Measurements from ENCODE around the gene SLC38A3. TPM values are rescaled to one million over a fixed set of nuclear protein-coding genes. Genes with fewer than 3 reads are reported as not detected.

The SLC38A3 gene
- total RNA-seq, 1 donor from 2014 or later = not detected

DNA sequence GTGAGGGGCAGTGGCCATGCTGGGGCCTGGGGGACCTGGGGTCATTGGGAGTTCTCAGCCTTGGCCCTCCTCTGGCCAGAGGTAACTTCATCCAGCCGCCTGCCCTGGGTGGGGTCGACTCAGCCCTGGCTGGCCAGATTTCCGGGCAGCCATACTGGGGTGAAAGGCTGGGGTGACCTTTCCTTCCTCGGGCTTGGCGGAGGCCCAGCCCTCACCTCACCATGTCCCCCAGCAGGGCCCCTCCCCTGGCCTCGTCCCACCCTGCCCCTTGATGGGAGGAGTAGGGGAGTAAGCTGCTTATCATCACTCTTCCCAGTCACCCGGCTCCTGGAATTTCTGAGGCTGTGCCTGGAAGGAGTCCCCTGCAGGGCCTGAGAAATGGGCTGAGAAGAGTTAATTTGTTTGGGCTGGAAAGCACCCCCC, 44.5 kb upstream of the SLC38A3 start:
- H3K4me3 ChIP-seq (ENCODE audit: low read depth, low read length) = no peak overlapping the region
- TF ChIP-seq, protein P1, sequence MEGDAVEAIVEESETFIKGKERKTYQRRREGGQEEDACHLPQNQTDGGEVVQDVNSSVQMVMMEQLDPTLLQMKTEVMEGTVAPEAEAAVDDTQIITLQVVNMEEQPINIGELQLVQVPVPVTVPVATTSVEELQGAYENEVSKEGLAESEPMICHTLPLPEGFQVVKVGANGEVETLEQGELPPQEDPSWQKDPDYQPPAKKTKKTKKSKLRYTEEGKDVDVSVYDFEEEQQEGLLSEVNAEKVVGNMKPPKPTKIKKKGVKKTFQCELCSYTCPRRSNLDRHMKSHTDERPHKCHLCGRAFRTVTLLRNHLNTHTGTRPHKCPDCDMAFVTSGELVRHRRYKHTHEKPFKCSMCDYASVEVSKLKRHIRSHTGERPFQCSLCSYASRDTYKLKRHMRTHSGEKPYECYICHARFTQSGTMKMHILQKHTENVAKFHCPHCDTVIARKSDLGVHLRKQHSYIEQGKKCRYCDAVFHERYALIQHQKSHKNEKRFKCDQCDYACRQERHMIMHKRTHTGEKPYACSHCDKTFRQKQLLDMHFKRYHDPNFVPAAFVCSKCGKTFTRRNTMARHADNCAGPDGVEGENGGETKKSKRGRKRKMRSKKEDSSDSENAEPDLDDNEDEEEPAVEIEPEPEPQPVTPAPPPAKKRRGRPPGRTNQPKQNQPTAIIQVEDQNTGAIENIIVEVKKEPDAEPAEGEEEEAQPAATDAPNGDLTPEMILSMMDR (conservative IDR thresholded peaks at IDR 0.05; ENCODE audit: low read depth, low read length) = no peak
- no peak for DNase-seq (ENCODE audit: low read depth)

DNA sequence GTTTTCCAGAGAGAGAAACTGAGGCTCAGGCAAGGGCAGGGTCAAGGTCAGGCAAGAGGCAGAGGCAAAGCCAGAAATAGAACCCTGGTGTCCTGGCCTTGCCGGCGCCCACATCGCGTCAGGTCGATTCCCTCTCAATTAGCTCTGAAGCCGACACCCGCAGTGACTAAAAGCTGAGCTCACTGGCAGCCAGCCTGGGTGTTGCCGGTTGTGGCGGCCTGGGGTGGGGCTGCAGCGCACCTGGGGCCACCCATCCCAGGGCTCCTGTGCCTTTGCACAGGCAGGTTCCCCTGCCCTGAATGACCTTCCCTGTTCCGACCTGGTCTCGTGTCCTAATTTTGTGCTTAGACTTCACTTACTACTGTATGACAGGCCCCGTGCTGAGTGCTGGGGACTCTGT, 43.8 kb upstream of the SLC38A3 start:
- DNase-seq (ENCODE audit: low read depth) = no peak
- TF ChIP-seq, protein P1 (conservative IDR thresholded peaks at IDR 0.05; ENCODE audit: low read depth, low read length) = no peak
- no peak overlapping the region for H3K4me3 ChIP-seq (ENCODE audit: low read depth, low read length)

DNA sequence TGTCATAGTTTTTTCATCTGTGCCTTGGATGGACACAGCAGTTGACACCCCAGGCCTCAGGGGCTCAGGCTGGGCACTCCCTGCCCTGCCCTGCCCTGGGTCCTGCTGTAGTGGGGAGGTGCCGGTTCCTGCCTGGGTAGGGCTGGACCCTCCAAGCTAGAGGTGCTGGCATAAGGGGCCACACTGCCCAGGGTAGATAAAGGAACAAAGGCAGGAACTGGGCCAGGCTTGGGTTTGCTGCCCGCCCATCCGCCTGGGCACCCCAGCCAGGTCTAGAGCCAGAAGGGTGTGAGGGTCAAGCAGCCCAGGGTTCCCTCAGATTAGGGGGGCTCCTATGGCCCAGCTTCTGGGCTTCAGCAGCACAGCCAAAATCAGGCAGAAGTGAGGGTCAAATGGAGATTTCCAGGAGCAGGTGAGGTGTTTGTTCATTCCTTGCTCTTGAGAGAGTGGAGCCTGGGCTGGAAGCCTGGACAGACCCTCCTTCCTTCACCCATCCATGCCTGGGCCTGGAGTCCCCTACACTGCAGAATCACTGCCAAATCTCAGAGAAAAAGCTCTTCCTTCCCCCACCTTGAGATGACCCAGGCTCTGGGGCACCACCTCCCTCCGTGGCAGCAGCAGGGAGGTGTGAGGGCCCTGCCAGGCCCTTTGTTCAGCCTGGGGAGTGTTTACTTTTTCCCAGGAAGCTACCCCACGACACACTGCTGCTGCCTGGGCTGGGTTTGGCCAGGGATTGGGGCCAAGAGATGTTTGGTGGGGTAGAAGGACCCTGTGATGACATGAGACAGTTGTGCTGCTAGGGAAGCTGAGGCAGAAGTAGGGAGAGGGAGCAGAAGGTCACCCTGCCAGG, 42.8 kb upstream of the SLC38A3 start:
- H3K4me3 ChIP-seq (ENCODE audit: low read depth, low read length) = no peak overlapping the region
- TF ChIP-seq, protein P1 (conservative IDR thresholded peaks at IDR 0.05; ENCODE audit: low read depth, low read length) = no peak
- no peak for DNase-seq (ENCODE audit: low read depth)

DNA sequence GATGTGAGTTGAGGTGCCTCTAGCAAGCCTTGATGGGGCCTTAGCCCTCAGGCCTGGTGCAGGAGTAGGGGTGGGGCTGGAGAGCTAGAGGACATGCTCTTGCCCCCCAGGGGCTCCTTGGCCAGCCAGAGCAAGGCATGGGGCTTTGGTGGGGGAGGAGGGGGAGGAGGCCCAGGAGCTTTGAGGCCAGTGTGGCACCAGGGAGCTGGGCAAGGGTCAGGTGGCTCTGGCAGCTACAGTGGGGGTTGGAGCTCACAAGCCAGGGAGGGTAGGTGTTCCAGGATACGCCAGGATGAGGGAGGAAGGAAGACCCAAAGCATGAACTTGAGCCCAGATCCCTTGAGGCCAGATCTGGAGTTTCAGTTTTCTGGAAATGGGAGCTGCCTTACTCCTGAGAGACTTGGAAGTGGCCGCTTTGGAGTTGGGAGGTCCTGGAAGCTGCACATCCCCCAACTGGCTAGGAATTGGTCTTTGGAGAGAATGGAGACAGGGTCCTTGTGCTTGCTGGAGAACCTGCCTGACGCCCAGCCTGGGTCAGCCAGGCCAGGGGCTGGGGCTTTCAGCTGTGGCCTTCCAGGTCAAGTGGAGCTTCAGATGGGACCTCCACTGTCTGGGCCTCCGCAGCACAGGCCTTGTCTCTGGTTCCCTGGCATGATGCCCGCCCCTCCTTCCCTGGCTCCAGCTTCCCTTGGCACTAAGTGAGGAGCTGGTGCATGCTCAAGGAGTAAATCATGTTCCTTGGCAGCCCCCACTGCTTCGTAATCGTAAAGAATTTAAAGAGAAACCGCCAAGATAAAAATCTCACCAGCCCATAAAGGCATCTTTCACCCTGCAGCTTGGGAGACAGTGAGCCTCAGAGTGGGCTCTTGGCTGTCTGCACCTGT, 41.3 kb upstream of the SLC38A3 start:
- TF ChIP-seq, protein P1 (conservative IDR thresholded peaks at IDR 0.05; ENCODE audit: low read depth, low read length) = no peak
- H3K4me3 ChIP-seq (ENCODE audit: low read depth, low read length) = no peak overlapping the region
- no peak for DNase-seq (ENCODE audit: low read depth)

DNA sequence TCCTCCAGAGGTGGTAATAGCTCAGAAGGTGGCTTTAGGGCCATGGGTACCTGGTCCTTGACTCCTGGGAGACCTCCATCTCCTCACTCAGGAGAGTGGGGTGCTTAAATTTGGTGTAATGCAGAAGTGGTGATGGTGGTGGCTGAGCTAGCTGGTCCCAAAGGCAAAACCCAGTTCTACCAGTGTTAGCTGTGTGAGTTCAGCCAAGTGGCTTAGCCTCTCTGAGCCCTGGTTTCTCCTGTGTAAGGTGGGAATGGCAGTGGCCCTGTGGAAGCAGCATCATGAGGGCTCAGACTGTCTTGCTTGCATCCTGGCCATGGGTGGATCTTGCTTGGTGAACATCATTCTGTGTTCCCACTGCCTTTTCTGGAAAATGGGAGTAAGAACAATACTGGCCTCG, 40.6 kb upstream of the SLC38A3 start:
- TF ChIP-seq, protein P1 (conservative IDR thresholded peaks at IDR 0.05; ENCODE audit: low read depth, low read length) = no peak
- DNase-seq (ENCODE audit: low read depth) = no peak
- no peak overlapping the region for H3K4me3 ChIP-seq (ENCODE audit: low read depth, low read length)

DNA sequence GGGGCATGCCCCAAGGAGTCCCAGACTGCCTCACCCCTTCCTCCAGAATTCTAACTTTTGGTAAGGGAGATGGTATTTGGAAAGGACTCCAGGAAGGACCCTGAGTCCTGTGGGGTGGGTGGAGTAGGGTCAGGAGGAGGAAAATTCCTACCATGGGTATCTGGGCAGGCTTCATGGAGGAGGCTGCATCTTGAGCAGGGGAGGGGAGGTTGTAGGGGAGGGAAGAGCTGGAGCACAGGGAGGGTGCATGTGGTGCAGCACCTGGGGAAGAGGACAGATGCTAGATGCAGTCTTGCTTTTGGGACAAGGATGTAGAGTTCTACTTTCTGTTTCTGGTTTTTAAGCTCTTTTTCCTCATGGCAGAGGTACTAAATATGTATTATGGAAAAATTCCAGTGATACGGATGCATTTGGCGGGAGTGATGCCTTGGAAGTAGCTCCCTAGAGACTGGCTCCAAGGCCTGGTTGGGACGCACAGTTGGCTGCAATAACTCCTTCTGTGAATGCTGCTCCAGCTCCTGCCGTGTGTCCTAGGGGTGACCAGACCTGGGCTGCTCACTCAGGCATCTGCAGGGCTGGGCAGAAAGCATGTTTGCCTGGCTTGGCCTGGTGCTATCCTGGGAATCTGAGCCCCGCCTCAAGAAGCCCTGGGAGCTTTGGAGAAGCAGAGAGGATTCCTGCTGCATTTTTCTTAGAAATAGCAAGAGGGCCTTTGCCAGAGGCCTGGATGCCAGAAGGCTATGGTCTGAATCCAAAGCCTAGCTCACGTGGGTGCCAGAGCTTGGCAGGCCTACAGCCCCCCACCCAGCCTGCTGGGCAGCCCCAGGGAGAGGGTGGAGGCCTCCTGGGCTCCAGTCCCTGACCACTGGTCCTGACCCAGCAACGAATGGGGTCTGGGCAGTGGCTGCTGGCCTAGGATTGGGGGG, 39.8 kb upstream of the SLC38A3 start:
- DNase-seq (ENCODE audit: low read depth) = no peak
- TF ChIP-seq, protein P1 (conservative IDR thresholded peaks at IDR 0.05; ENCODE audit: low read depth, low read length) = no peak
- H3K4me3 ChIP-seq (ENCODE audit: low read depth, low read length) = no peak overlapping the region
